Peyer's patch (tissue), 4 donors: ENCODE data around the gene SMYD3.

Experiments
- CTCF ChIP-seq, 6 experiments: fragments of 450-650 bp in 4 of 6; fragments of 200-600 bp in 2 of 6; sonication (generic) in 1 of 6; IDR thresholded peaks; one replicate each; pipeline ENCODE4 v1.5.1; 2017 to 2019; ENCODE audit warnings: antibody characterized with exemption in 6 of 6, mild to moderate bottlenecking in 3 of 6, moderate library complexity in 1 of 6
- POLR2A ChIP-seq, 2 donors: fragments of 450-650 bp; IDR thresholded peaks; one replicate each; pipeline ENCODE4 v1.5.1; 2017; ENCODE audit warnings: antibody characterized with exemption in 2 of 2, mild to moderate bottlenecking in 2 of 2, moderate library complexity in 2 of 2

- TF ChIP-seq CTCF (IDR thresholded peaks at IDR 0.05) (no peak), POLR2A (IDR thresholded peaks at IDR 0.05) (no peak)
Measured at GRCh38 chr1:246300626-246301549, 206.2 kb downstream of the SMYD3 start.
